ENCODE data around the gene MED12L.

The MED12L gene

DNA sequence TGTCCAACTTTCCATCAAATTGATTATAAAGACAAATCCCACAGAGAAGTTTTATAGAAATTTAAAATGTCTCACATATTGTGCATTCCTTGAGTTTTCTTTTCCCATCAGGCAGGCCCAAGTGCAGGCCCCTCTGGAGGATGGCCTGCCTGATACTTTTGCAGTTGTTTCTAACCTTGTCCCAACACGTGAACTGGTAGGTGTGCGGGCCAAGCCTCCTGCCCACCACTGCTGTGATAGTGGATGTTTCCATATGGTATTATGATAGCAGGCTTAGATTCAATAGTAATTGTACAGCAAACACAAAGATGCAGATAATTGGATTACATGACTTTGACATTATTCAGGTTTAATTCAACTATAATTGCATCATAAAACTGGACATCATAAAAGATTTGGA, 297.6 kb downstream of the MED12L start:
- TF ChIP-seq, protein P1, sequence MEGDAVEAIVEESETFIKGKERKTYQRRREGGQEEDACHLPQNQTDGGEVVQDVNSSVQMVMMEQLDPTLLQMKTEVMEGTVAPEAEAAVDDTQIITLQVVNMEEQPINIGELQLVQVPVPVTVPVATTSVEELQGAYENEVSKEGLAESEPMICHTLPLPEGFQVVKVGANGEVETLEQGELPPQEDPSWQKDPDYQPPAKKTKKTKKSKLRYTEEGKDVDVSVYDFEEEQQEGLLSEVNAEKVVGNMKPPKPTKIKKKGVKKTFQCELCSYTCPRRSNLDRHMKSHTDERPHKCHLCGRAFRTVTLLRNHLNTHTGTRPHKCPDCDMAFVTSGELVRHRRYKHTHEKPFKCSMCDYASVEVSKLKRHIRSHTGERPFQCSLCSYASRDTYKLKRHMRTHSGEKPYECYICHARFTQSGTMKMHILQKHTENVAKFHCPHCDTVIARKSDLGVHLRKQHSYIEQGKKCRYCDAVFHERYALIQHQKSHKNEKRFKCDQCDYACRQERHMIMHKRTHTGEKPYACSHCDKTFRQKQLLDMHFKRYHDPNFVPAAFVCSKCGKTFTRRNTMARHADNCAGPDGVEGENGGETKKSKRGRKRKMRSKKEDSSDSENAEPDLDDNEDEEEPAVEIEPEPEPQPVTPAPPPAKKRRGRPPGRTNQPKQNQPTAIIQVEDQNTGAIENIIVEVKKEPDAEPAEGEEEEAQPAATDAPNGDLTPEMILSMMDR (IDR thresholded peaks at IDR 0.05; ENCODE audit: unreplicated experiment in 3 of 3): no peak
- no peaks in the 10 kb centered on the region for H3K9me3 Mint-ChIP-seq
- no peaks in the 10 kb centered on the region for H3K4me1 Mint-ChIP-seq
- no peaks in the 10 kb centered on the region for H3K27me3 Mint-ChIP-seq (ENCODE audit: low read depth)
- H3K27ac Mint-ChIP-seq: peak overlapping the region in 1 of 3 experiments; percentile 24
- no peak overlapping the region for H3K4me3 Mint-ChIP-seq
- peaks cover 14% of the 10 kb centered on the region for H3K36me3 Mint-ChIP-seq (ENCODE audit: low read depth)

DNA sequence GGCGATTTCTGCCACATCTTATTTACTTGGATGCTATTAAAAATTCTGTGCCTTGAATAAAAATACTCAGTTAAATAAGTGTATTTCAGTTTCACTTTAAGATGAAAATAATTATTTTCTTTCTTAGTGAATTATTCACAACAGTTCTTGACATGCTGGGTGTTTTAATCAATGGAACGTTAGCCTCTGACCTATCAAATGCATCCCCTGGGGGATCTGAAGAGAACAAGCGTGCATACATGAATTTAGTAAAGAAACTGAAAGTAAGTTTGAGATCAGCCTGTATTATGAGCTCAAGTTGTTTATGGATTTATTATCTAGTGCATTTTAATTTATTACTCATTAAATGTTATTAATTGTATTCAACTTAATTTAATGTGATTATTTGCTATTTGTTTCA, 298.5 kb downstream of the MED12L start:
- Mint-ChIP-seq H3K36me3 (ENCODE audit: low read depth) (peaks cover 14% of the 10 kb centered on the region), H3K27ac (no peak overlapping the region), H3K4me1 (no peaks in the 10 kb centered on the region), H3K4me3 (no peak overlapping the region), H3K9me3 (no peaks in the 10 kb centered on the region), H3K27me3 (ENCODE audit: low read depth) (no peaks in the 10 kb centered on the region)
- TF ChIP-seq, protein P1 (IDR thresholded peaks at IDR 0.05; ENCODE audit: unreplicated experiment in 3 of 3): no peak

DNA sequence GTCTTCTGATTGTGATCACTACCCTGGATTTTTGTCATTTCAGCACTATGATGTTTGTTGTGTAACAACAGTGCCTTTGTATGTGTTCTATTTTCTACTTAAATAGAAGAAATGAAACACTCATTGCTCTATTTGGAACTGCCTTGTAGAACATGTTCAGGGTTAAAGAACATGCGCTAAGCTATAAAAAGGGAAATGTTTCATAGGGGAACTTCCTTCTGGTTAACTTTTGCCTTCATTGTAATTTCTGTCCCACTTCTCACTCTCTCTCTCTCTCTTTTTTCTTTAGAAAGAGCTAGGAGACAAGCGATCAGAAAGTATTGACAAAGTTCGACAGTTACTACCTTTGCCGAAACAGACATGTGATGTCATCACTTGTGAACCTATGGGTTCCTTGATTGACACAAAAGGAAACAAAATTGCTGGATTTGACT, 299.3 kb downstream of the MED12L start, which contains the start of gene P2RY12:
TSS of gene P2RY12 (minus strand) at position 13 of the 434 bp plus-strand sequence. CDS start 45,908 bp downstream, outside the sequence.
- TF ChIP-seq, protein P1 (IDR thresholded peaks at IDR 0.05; ENCODE audit: unreplicated experiment in 3 of 3): no peak
- Mint-ChIP-seq H3K4me3 (no peak within 1 kb of the TSS), H3K27me3 (ENCODE audit: low read depth) (no peaks in the 10 kb centered on the region), H3K9me3 (no peaks in the 10 kb centered on the region), H3K36me3 (ENCODE audit: low read depth) (peaks cover 18% of the 10 kb centered on the region), H3K27ac (no peak within 1 kb of the TSS), H3K4me1 (no peaks in the 10 kb centered on the region)

DNA sequence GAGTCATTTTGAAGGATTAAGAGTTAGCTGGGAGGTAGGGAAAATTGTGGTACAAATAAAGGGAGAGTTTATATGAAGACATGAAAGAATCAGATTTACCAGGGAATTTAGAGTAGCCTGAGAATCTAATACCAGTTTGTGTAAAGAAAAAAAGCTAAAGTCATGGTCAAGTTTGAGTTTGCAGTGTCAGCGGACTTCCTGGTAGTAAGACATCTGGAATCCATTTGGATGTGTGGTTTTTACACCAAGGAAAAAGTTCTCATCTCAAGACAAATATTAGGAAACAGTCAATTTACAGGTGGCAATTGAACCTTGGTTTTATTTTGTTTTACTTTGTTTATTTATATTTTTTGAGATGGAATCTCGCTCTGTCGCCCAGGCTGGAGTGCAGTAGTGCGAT, 300.6 kb downstream of the MED12L start:
- Mint-ChIP-seq H3K9me3 (no peaks in the 10 kb centered on the region), H3K27ac (no peak overlapping the region), H3K4me3 (no peak overlapping the region)

DNA sequence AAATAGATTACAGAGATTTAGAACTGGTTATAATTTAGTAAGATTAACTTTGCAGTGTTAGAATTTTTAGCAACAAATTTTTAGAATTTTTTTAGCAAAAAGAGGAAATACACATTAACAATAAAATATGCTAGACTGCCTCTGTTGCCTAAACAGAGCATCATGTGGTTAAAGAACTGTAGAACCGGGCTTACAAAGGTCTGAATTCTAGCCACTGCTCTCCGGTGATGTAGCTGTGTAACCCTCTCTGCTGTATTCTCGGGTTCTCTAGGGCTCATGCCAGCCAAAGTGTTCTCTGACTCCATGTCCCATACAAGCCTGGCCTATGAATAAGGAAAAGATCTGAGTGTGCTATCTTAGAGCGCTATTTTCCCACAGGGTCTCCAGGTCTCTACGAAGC, 302.0 kb downstream of the MED12L start:
- no peaks in the 10 kb centered on the region for H3K4me1 Mint-ChIP-seq
- H3K27ac Mint-ChIP-seq: no peak overlapping the region
- peaks cover 20% of the 10 kb centered on the region for H3K36me3 Mint-ChIP-seq (ENCODE audit: low read depth)
- TF ChIP-seq, protein P1 (IDR thresholded peaks at IDR 0.05; ENCODE audit: unreplicated experiment in 3 of 3): no peak
- H3K27me3 Mint-ChIP-seq (ENCODE audit: low read depth): no peaks in the 10 kb centered on the region
- H3K4me3 Mint-ChIP-seq: no peak overlapping the region
- no peaks in the 10 kb centered on the region for H3K9me3 Mint-ChIP-seq

More for the DNA sequence above, 300.6 kb downstream of the MED12L start:
- Mint-ChIP-seq H3K36me3 (ENCODE audit: low read depth) (peaks cover 21% of the 10 kb centered on the region), H3K4me1 (no peaks in the 10 kb centered on the region), H3K27me3 (ENCODE audit: low read depth) (no peaks in the 10 kb centered on the region)
- TF ChIP-seq, protein P1 (IDR thresholded peaks at IDR 0.05; ENCODE audit: unreplicated experiment in 3 of 3): no peak

DNA sequence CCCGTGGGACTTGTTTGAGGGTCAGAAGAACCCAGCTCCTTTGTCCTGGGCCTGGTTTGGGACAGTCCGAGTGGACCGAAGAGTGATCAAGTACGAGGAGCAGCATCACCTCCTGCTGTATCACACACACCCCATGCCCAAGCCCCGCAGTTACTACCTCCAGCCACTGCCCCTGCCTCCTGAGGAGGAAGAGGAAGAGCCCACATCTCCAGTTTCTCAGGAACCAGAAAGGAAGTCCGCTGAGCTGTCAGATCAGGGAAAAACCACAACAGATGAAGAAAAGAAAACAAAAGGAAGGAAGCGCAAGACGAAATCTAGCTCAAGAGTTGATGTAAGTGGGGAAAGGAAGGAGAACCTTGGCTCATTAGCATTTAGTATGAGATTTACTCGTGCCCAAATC, 302.4 kb downstream of the MED12L start:
- Mint-ChIP-seq H3K4me1 (no peaks in the 10 kb centered on the region), H3K27me3 (ENCODE audit: low read depth) (no peaks in the 10 kb centered on the region), H3K9me3 (no peaks in the 10 kb centered on the region), H3K36me3 (ENCODE audit: low read depth) (peaks cover 20% of the 10 kb centered on the region), H3K4me3 (no peak overlapping the region), H3K27ac (no peak overlapping the region)
- TF ChIP-seq, protein P1 (IDR thresholded peaks at IDR 0.05; ENCODE audit: unreplicated experiment in 3 of 3): no peak

Measured in nephron (organoid).